Measurements from ENCODE around the gene CBX2.

GRCh38 chr17:79806863-79807720 lies 29.1 kb downstream of the CBX2 start:
- no peak for TF ChIP-seq BCL3 (IDR thresholded peaks at IDR 0.05)
- TF ChIP-seq CTCF (IDR thresholded peaks at IDR 0.05): no peak
- TF ChIP-seq, protein P1, sequence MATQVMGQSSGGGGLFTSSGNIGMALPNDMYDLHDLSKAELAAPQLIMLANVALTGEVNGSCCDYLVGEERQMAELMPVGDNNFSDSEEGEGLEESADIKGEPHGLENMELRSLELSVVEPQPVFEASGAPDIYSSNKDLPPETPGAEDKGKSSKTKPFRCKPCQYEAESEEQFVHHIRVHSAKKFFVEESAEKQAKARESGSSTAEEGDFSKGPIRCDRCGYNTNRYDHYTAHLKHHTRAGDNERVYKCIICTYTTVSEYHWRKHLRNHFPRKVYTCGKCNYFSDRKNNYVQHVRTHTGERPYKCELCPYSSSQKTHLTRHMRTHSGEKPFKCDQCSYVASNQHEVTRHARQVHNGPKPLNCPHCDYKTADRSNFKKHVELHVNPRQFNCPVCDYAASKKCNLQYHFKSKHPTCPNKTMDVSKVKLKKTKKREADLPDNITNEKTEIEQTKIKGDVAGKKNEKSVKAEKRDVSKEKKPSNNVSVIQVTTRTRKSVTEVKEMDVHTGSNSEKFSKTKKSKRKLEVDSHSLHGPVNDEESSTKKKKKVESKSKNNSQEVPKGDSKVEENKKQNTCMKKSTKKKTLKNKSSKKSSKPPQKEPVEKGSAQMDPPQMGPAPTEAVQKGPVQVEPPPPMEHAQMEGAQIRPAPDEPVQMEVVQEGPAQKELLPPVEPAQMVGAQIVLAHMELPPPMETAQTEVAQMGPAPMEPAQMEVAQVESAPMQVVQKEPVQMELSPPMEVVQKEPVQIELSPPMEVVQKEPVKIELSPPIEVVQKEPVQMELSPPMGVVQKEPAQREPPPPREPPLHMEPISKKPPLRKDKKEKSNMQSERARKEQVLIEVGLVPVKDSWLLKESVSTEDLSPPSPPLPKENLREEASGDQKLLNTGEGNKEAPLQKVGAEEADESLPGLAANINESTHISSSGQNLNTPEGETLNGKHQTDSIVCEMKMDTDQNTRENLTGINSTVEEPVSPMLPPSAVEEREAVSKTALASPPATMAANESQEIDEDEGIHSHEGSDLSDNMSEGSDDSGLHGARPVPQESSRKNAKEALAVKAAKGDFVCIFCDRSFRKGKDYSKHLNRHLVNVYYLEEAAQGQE (IDR thresholded peaks at IDR 0.05): no peak
- no peak for TF ChIP-seq ATOH8 (CRISPR knock-in tag; IDR thresholded peaks at IDR 0.05; ENCODE audit: low read depth)
- TF ChIP-seq HOXA7 (CRISPR knock-in tag; IDR thresholded peaks at IDR 0.05): no peak
- no peak for TF ChIP-seq JUNB (IDR thresholded peaks at IDR 0.05)
- TF ChIP-seq, protein P2, sequence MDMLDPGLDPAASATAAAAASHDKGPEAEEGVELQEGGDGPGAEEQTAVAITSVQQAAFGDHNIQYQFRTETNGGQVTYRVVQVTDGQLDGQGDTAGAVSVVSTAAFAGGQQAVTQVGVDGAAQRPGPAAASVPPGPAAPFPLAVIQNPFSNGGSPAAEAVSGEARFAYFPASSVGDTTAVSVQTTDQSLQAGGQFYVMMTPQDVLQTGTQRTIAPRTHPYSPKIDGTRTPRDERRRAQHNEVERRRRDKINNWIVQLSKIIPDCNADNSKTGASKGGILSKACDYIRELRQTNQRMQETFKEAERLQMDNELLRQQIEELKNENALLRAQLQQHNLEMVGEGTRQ (IDR thresholded peaks at IDR 0.05): no peak
- TF ChIP-seq POLR2A (IDR thresholded peaks at IDR 0.05; ENCODE audit: low read length): no peak
- TF ChIP-seq RARB (CRISPR knock-in tag; IDR thresholded peaks at IDR 0.05): no peak
- no peak for TF ChIP-seq CBX2 (IDR thresholded peaks at IDR 0.05; ENCODE audit: borderline replicate concordance, low read depth)
- no peak for TF ChIP-seq E2F6 (IDR thresholded peaks at IDR 0.05; ENCODE audit: borderline replicate concordance, low read depth)
- TF ChIP-seq KDM1A (IDR thresholded peaks at IDR 0.05; ENCODE audit: low read depth): no peak
- TF ChIP-seq RFX5 (IDR thresholded peaks at IDR 0.05): no peak
- no peak for TF ChIP-seq TP53 (CRISPR knock-in tag; IDR thresholded peaks at IDR 0.05)
